K562 (cell line): Measurements from ENCODE around the gene NOD1. TPM values are rescaled to one million over a fixed set of nuclear protein-coding genes. Genes with fewer than 3 reads are reported as not detected.

Experiments
- ATAC-seq: fragments of 200-7000 bp; cut with Tn5 transposase; 3 replicates; pipeline ENCODE4 v1.9.1; 2020; ENCODE audit warnings: moderate library complexity
- BruUV-seq: library from RNA; stranded (reverse); fragments of 400-500 nt; replicated peaks from 2 replicates; lab custom pipeline; 2021; lab: Mats Ljungman, UMichigan
- CTCF ChIA-PET: fragments of 300-600 bp; formaldehyde crosslinking; extraction: SDS; loops from one replicate; lab custom pipeline; 2021; ENCODE audit warnings: low intra/inter-chr PET ratio; lab: Yijun Ruan, JAX
- POLR2A ChIA-PET: fragments of 300-600, 350-650 bp; sonication (Branson Sonifier 250); formaldehyde crosslinking; extraction: SDS; loops from one replicate; lab custom pipeline; 2021; ENCODE audit warnings: antibody characterized with exemption, inconsistent platforms; lab: Yijun Ruan, JAX
- DNase-seq, 4 experiments: peaks; one replicate each; pipeline versions ENCODE4 v3.0.0 to v3.0.0-alpha.2; 2011 to 2018; ENCODE audit warnings: low spot score in 3 of 4, mixed read lengths in 3 of 4; ENCODE audit errors: extremely low read depth in 1 of 4
- FAIRE-seq: peaks from 2 replicates; lab custom pipeline; 2011; peaks lifted over from hg19 to GRCh38; lab: Jason Lieb, UNC
- H2AFZ ChIP-seq: 2 replicates; pipeline ENCODE4 v1.6.0; 2011; ENCODE audit warnings: low read depth, low read length, control low read depth, inconsistent platforms
- H3K27ac ChIP-seq: fragments of 200-600 bp; 3 replicates; pipeline ENCODE4 v1.8.0; 2011; ENCODE audit warnings: low read depth, mild to moderate bottlenecking, control low read depth, inconsistent platforms, low read length, moderate library complexity, mixed read lengths; ENCODE audit errors: extremely low read depth
- H3K27me3 ChIP-seq, 2 experiments: fragments of 300-600 bp in 1 of 2; 2 replicates in 1 of 2; 3 replicates in 1 of 2; pipeline versions ENCODE4 v1.6.0 to v1.8.0; 2011; ENCODE audit warnings: inconsistent platforms in 2 of 2, low read length in 2 of 2, mild to moderate bottlenecking in 1 of 2, mixed read lengths in 1 of 2, moderate library complexity in 1 of 2; ENCODE audit not compliant: control insufficient read depth in 2 of 2, insufficient read depth in 2 of 2
- H3K36me3 ChIP-seq: fragments of 300-600 bp; 3 replicates; pipeline ENCODE4 v1.8.0; 2011; ENCODE audit warnings: mild to moderate bottlenecking, low read length, inconsistent platforms; ENCODE audit not compliant: control insufficient read depth, insufficient read depth
- H3K4me1 ChIP-seq, 2 experiments: fragments of 200-600 bp in 1 of 2; replicated peaks in 1 of 2; 2 replicates in 1 of 2; 3 replicates in 1 of 2; pipeline versions ENCODE4 v1.5.1 to v1.8.0; 2011; ENCODE audit warnings: inconsistent platforms in 2 of 2, low read length in 2 of 2, mild to moderate bottlenecking in 1 of 2, mixed read lengths in 1 of 2, moderate library complexity in 1 of 2; ENCODE audit not compliant: control insufficient read depth in 2 of 2, insufficient read depth in 2 of 2
- H3K4me2 ChIP-seq: 2 replicates; pipeline ENCODE4 v1.6.1; 2011; ENCODE audit warnings: low read length, control low read depth, inconsistent platforms, mixed read lengths; ENCODE audit not compliant: insufficient read depth
- H3K4me3 ChIP-seq: fragments of 200-600 bp; sonication (generic), shearing (Covaris generic); 2 replicates; pipeline ENCODE4 v1.5.1; 2016; ENCODE audit warnings: control low read depth, inconsistent platforms
- H3K79me2 ChIP-seq: fragments of 200-600 bp; 3 replicates; pipeline ENCODE4 v1.8.0; 2011; ENCODE audit warnings: low read length, inconsistent platforms; ENCODE audit not compliant: control insufficient read depth, insufficient read depth
- H3K9ac ChIP-seq, 2 experiments: 2 replicates each; pipeline versions ENCODE4 v1.6.0 to v1.6.1; 2011; ENCODE audit warnings: low read depth in 2 of 2, low read length in 2 of 2, control low read depth in 1 of 2, inconsistent platforms in 1 of 2, mild to moderate bottlenecking in 1 of 2, mixed read lengths in 1 of 2; ENCODE audit not compliant: insufficient read depth in 1 of 2
- H3K9me1 ChIP-seq: one replicate; pipeline ENCODE4 v1.6.0; 2011; ENCODE audit warnings: inconsistent platforms, mild to moderate bottlenecking, low read length, moderate library complexity; ENCODE audit not compliant: control insufficient read depth, insufficient read depth
- H3K9me3 ChIP-seq: replicated peaks from 2 replicates; pipeline ENCODE4 v1.5.1; 2011; ENCODE audit warnings: low read depth, low read length, inconsistent platforms; ENCODE audit not compliant: control insufficient read depth, insufficient read depth
- H4K20me1 ChIP-seq: replicated peaks from 2 replicates; pipeline ENCODE4 v1.6.1; 2011; ENCODE audit warnings: low read length, inconsistent platforms, mixed read lengths; ENCODE audit not compliant: control insufficient read depth, insufficient read depth
- CEBPZ ChIP-seq: fragments of 150-350 bp; IDR thresholded peaks from 2 replicates; pipeline ENCODE4 v1.6.1; 2014; ENCODE audit warnings: low read depth, mild to moderate bottlenecking, low read length, borderline replicate concordance
- DNMT1 ChIP-seq: fragments of 450-650 bp; IDR thresholded peaks from 2 replicates; pipeline ENCODE4 v1.6.1; 2016; ENCODE audit warnings: antibody characterized with exemption, mild to moderate bottlenecking
- IRF1 ChIP-seq: sonication (generic); formaldehyde crosslinking; IDR thresholded peaks from 2 replicates; pipeline ENCODE4 v1.8.0; 2022; ENCODE audit warnings: missing genetic modification reagents, mild to moderate bottlenecking, borderline replicate concordance
- KAT2B ChIP-seq: IDR thresholded peaks from one replicate; pipeline ENCODE4 v1.6.1; 2012; ENCODE audit warnings: low read depth, mild to moderate bottlenecking, control low read depth, inconsistent platforms, low read length, moderate library complexity
- MECOM ChIP-seq: fragments of 250-450 bp; sonication (Bioruptor Pico); IDR thresholded peaks from 2 replicates; pipeline ENCODE4 v1.8.0; 2022; ENCODE audit warnings: inconsistent platforms
- POLR3A ChIP-seq: IDR thresholded peaks from 2 replicates; pipeline ENCODE4 v1.6.1; 2011; ENCODE audit warnings: borderline replicate concordance, mild to moderate bottlenecking, moderate library complexity; ENCODE audit not compliant: insufficient read length, insufficient read depth; ENCODE audit errors: extremely low read depth
- PURB ChIP-seq: sonication (generic); formaldehyde crosslinking; IDR thresholded peaks from 2 replicates; pipeline ENCODE4 v1.9.0; 2021; ENCODE audit warnings: low read depth, mild to moderate bottlenecking, missing genetic modification reagents
- RAD51 ChIP-seq: fragments of 450-650 bp; IDR thresholded peaks from 2 replicates; pipeline ENCODE4 v1.7.1; 2016; ENCODE audit warnings: low read depth, mild to moderate bottlenecking, borderline replicate concordance
- SAFB2 ChIP-seq: fragments of 200-400 bp; formaldehyde crosslinking; IDR thresholded peaks from 2 replicates; pipeline ENCODE4 v1.6.1; 2018; ENCODE audit warnings: borderline replicate concordance, low read length, low read depth, moderate library complexity; ENCODE audit not compliant: severe bottlenecking
- XRCC4 ChIP-seq: IDR thresholded peaks from one replicate; pipeline ENCODE4 v1.6.1; 2011; ENCODE audit not compliant: insufficient read depth, insufficient read length; ENCODE audit errors: extremely low read depth
- ZBTB8A ChIP-seq: fragments of 450-650 bp; IDR thresholded peaks from 2 replicates; pipeline ENCODE4 v1.6.1; 2018; ENCODE audit warnings: mild to moderate bottlenecking, moderate library complexity; ENCODE audit not compliant: partially characterized antibody
- ZNF431 ChIP-seq: sonication (generic); formaldehyde crosslinking; IDR thresholded peaks from 2 replicates; pipeline ENCODE4 v1.8.0; 2022; ENCODE audit warnings: mild to moderate bottlenecking, missing genetic modification reagents
- WGBS: fragments of 100-300 bp; shearing (Covaris generic); methylation state at CpG from one replicate; pipeline ENCODE4 v1.1.6; 2016; ENCODE audit warnings: low coverage, mixed read lengths; ENCODE audit not compliant: insufficient coverage; ENCODE audit errors: missing lambda C conversion rate; 5-methylcytosine and 5-hydroxymethylcytosine counted together
- in situ Hi-C: fragments of 300-500 bp; cut with MboI; formaldehyde crosslinking; loops from 4 replicates; pipeline ENCODE4 v1.15.0; 2018; ENCODE audit warnings: inconsistent platforms, mixed read lengths
- intact Hi-C: fragments of 100-400 bp; cut with micrococcal nuclease; formaldehyde crosslinking; loops from 2 replicates; pipeline ENCODE4 v1.14.2; 2022
- polyA plus RNA-seq, 8 experiments: library from polyadenylated mRNA; depleted of rRNA in 4 of 8; stranded (reverse) in 5 of 8; unstranded in 3 of 8; fragments of >200 nt; fragmentation: Nextera tagmentation in 2 of 8; fragmentation: Illumina TruSeq in 1 of 8; extraction: Ambion mirVana in 2 of 8; extraction: Trizol in 1 of 8; gene quantifications; 2 replicates each; pipeline versions ENCODE4 v1.2.1 to v1.2.3, GENCODE V29; 2011 to 2014; ENCODE audit warnings: inconsistent platforms in 1 of 8, missing spikeins in 1 of 8
- total RNA-seq, 7 experiments: library from RNA; depleted of rRNA in 6 of 7; stranded (reverse); fragments of >200 nt in 6 of 7; fragmentation: Illumina TruSeq in 2 of 7; extraction: Trizol in 2 of 7; gene quantifications; 2 replicates each; pipeline versions ENCODE4 v1.2.1 to v1.2.3, GENCODE V29; 2011 to 2021; ENCODE audit warnings: low replicate concordance in 1 of 7
- TF ChIP-seq, protein P1 (sequence below): sonication (generic); IDR thresholded peaks from 2 replicates; pipeline ENCODE4 v1.6.1; 2016
- TF ChIP-seq, protein P2 (sequence below): fragments of 450-650 bp; IDR thresholded peaks from 2 replicates; pipeline ENCODE4 v1.6.1; 2016; ENCODE audit warnings: borderline replicate concordance

The NOD1 gene
- total and polyA plus RNA-seq, 9 of the 15 experiments (the other 6 are each of a cell fraction or from before 2014, with no cell fraction given), result 0.34 to 7.1 (median 4.7) TPM

GRCh38 chr7:30474893-30475292 is 3.7 kb downstream of the NOD1 start (continued):
- TF ChIP-seq DNMT1 (no peak), ZBTB8A (no peak), IRF1 (CRISPR knock-in tag) (no peak), SAFB2 (no peak), MECOM (no peak), RAD51 (no peak)

- Histone ChIP-seq H3K27me3 (no peaks in the 10 kb centered on the region), H3K4me3 (no peak overlapping the region), H3K4me1 (peaks cover 24 to 45% of the 10 kb centered on the region in 2 experiments), H4K20me1 (peaks cover 4% of the 10 kb centered on the region; the same call in 1 of the 2 replicates), H3K36me3 (no peaks in the 10 kb centered on the region), H3K9ac (no peak overlapping the region), H3K9me1 (peaks cover 3% of the 10 kb centered on the region), H3K9me3 (no peaks in the 10 kb centered on the region), H3K27ac (no peak overlapping the region), H3K4me2 (no peak overlapping the region), H3K79me2 (peaks cover 5% of the 10 kb centered on the region; the same call in 1 of the 3 replicates), H2AFZ (no peak overlapping the region)
- ATAC-seq (no peak), DNase-seq (no peak), FAIRE-seq (no peak)
- ChIA-PET POLR2A (no interaction called here), CTCF (no interaction called here)
- in situ Hi-C loops, result no loop called here
- 91% methylated on average over 10 of the region's 10 CpGs for WGBS
- intact Hi-C loops, result no loop called here
- BruUV-seq, result no TSS peak
- TF ChIP-seq, protein P1, sequence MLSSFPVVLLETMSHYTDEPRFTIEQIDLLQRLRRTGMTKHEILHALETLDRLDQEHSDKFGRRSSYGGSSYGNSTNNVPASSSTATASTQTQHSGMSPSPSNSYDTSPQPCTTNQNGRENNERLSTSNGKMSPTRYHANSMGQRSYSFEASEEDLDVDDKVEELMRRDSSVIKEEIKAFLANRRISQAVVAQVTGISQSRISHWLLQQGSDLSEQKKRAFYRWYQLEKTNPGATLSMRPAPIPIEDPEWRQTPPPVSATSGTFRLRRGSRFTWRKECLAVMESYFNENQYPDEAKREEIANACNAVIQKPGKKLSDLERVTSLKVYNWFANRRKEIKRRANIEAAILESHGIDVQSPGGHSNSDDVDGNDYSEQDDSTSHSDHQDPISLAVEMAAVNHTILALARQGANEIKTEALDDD, result no peak; the same call in 1 of the 2 replicates
- TF ChIP-seq POLR3A, result no peak
- TF ChIP-seq PURB (CRISPR knock-in tag), result no peak
- TF ChIP-seq ZNF431 (CRISPR knock-in tag), result no peak
- TF ChIP-seq, protein P2, sequence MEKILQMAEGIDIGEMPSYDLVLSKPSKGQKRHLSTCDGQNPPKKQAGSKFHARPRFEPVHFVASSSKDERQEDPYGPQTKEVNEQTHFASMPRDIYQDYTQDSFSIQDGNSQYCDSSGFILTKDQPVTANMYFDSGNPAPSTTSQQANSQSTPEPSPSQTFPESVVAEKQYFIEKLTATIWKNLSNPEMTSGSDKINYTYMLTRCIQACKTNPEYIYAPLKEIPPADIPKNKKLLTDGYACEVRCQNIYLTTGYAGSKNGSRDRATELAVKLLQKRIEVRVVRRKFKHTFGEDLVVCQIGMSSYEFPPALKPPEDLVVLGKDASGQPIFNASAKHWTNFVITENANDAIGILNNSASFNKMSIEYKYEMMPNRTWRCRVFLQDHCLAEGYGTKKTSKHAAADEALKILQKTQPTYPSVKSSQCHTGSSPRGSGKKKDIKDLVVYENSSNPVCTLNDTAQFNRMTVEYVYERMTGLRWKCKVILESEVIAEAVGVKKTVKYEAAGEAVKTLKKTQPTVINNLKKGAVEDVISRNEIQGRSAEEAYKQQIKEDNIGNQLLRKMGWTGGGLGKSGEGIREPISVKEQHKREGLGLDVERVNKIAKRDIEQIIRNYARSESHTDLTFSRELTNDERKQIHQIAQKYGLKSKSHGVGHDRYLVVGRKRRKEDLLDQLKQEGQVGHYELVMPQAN, result no peak
- no peak for TF ChIP-seq KAT2B
- no peak for TF ChIP-seq CEBPZ
- TF ChIP-seq XRCC4, result no peak
These were observed 4.1 kb downstream of the NOD1 start for GRCh38 chr7:30474485-30474884.
